HG03280 (cell line): Measurements from ENCODE around the gene MYO1F.

Experiments
- ATAC-seq: cut with Tn5 transposase; IDR thresholded peaks from one replicate; pipeline ENCODE4 v1.9.1; 2021; ENCODE audit warnings: mild to moderate bottlenecking, moderate library complexity; ENCODE audit not compliant: unreplicated experiment

The MYO1F gene

DNA sequence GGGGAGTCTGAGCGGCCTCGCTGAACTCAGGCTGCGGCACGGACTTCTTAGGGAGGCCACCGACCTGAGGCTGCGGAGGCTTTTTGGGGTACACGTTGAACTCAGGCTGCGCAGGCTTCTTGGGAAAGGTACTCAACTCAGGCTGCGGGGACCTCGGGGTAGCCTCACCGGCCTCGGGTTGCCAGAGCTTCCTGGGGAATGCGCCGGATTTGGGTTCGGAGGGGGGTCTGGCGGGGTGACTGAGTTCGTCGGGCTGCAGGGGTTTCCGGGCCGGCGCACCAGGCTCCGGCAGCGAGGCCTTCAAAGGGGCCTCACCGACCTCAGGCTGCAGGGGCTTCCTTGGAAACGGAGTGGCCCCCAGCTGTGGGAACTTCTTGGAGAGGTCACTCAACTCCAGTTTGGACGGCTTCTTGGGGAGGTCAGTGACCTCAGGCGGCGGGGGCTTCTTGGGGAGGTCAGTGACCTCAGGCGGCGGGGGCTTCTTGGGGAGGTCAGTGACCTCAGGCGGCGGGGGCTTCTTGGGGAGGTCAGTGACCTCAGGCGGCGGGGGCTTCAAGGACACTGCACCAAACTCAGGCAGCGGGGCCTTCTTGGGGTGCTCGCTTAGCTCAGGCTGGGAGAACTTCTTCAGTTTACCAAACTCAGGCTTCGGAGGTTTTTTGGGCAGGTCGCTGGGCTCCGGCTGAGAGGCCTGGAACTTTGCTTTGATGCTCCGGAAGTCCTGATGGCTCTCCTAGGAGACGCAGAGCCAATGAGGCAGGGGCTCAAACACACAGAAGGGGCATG lies 78.0 kb downstream of the MYO1F start:
- ATAC-seq, result no peak

DNA sequence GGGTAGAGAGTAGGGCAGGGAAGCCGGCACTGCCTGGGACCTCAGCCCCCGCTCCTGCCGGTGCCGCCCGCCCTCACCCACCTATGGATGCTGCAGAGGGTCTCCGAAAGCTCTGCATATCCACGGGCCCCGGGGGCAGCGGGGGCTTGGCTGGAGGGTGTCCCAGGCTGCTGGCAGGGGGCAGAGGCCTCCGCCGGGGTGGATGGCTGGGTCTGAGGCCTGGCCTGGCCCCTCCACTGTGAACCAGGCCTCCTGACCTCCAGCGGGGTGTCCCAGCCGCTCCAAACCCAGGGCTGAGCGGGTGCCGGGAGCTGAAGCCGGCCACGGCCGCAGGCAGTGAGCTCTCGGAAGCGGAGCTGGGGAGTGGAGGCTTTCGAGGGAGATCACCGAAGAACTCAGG lies 78.9 kb downstream of the MYO1F start:
- ATAC-seq, result no peak

DNA sequence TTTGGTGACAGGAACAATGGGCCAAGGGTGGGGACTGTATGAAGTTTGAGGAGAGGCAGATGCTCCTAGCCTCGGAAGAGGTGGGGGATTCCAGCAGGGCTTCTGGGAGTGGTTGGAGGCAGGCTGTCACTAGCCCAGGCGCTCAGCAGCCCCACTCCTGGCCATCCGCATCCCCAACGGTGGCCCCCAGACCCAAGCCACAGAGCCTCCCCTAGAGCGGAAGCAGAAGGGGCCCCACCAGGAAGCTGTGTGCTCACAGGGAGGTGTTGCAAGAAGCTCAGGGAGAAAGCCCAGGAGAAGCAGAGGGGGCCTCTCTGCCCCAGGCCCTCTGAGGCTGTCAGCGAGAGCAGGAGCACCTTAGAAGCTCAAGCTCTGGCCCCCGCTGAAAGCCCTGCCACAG lies 83.1 kb downstream of the MYO1F start:
- no peak for ATAC-seq

DNA sequence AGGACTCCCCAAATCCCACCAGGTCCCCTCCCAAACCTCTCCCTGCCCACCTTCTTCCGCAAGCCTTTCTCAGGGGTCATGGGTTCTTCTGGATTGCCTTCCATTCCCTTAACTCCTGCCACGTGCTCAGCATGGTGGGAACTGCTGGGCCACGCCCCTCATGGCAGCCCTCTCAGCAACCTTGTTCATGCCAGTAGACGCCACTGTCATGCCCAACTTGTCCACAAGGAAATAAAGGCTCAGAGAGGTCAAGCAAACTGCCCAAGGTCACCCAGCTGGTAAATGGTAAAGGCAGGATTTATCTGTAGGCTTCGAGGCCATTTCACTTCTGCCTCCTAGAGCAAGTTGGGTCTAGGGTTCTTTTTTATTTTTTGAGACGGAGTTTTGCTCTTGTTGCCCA lies 85.7 kb downstream of the MYO1F start:
- ATAC-seq, result no peak

DNA sequence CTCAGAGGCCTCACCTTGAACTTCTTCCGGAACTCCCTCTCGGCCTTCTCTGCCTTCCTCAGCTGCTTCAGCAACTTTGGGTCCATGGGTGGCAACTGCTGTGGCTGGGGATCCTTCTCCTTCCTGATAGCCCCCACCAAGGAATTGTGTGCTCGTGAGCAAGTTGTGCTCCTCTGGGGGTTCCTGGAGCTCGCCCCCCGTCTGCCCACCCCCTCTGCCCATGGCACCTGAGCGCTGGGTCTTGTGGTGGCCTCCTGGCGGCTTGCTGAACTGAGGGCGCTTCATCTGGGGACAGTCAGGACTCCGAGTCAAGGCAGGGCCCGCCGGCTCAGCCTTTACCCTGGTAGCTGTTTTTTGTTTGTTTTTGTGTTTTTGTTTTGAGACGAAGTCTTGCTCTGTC lies 86.4 kb downstream of the MYO1F start:
- no peak for ATAC-seq

DNA sequence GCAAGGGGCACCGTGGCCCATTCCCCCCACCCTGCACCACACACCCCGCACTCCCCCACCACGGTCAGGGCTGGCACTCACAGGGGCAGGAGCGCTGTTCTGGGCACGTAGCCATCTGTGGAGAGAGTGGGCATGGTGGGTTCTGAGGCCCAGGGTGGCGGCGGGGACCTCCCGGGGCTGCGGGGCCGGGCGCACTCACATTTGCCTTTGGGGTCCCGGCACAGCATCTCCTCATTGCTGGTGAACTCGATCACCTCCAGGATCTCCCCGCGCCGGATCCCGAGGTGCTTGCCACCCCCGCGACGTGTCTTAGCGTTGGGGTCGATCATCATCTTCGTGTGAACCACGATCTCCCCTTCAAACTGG lies 86.9 kb downstream of the MYO1F start:
- ATAC-seq, result no peak

DNA sequence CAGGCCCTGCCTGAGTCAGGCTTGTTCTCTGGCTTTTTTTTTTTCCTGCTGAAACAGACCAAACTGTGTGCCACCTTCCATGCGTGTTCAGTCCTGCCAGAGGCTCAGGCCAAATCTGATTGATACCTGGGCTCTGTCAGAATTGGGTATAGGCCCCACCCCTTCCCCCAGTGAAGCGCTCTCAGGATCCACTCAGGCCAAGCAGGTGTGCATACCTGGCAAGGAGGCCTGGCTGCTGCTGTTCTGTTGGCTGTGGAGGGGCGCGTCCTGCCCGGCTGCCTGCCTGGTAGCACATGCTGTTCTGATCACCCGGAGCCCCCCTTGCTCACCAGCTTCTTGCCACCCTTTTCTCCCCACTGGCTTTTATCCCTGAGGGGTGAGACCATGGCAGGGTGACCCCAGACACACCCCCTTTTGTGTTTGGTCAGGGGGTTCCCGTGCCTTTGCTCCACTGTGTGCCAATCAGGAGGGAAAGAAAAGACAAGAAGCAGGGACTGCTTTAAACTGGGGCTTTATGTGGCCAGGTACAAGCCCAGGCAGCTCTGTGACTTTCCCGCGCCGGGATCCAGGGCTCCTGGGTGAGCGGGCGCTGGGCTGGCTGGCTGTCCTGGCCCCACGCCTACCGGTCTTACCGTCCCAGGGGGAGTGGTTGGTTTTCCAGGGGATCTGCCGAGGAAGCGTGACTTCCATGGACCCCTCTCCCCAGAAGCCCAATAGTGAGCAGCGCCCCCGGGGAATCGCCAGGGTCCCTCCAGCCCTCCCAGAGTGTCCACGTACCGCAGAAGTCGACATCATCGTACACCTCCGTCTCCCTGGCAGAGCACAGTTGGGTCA lies 87.5 kb downstream of the MYO1F start:
- no peak for ATAC-seq

DNA sequence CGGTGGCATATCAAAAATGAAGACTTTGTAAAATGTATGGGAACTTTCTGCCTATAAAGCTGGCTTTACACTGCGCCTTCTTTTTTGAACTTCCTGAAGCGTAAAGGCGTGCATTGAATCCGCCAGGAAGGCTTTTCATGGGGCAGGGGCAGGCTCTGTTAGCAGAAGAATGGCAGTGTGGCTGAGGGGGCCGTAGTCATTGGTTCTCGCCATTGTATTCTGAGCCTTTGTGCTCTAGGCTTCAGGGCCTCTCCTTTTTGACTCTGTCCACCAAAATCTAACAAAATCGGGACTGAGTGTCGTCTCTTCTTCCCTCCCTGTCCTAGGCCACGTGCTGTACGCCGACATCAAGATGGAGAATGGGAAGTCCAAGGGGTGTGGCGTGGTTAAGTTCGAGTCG lies 88.9 kb downstream of the MYO1F start:
- ATAC-seq, result no peak

DNA sequence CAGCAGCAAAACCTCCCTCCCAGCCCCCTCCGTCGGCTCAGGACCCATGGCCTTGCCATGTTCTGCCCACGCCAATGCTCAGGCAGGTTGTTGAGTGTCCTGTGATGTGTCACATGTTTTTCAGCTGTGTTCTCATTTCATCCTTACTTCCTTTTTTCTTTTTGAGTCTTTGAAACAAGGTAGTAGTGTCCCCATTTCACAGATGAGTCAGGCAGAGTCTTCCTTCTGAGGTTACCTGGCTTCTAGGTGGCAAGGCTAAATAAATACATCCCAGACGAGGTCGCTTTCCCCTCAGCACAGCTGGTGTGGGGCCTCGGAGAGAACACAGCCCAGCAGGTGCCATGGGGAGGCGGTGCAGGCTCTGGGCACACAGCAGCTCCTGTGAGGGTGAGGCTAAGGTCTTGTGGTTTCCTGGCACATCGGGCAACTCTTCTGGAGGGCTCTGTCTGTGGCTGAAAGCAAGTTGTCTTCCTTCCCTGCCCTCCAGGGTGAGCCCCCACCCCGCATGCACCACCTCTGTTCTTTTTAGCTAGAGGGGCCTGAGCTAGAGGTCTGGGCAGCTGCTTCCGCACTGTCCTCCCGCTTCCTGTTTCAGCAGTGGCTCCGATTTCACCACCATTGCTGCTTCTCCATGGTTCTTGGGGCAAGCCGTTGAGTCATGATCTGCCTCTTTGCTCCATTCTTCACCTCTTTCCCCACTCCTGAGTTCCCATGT lies 89.9 kb downstream of the MYO1F start:
- ATAC-seq, result peak; percentile 44

DNA sequence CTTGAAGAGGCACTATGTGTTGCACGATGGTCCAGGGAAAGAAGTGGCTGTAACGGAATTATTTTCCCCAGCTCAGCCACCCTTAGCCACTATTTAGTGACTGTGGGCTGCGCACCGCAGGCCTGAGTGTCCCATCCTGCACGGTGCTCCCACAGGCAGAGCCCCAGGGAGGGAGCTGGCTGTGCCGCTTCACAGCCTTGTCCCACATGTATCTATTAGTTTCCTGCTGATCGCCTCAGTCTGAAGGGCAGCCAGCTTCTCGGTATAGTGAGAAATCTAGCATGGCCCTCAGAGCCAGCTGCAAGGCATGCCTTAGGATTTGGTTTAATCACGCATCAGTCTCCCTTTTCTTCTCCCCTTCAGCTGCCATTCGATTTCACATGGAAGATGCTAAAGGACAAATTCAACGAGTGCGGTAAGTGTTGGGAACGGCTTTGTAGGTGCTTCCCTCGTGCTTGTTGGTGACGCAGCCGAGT lies 90.5 kb downstream of the MYO1F start:
- no peak for ATAC-seq

DNA sequence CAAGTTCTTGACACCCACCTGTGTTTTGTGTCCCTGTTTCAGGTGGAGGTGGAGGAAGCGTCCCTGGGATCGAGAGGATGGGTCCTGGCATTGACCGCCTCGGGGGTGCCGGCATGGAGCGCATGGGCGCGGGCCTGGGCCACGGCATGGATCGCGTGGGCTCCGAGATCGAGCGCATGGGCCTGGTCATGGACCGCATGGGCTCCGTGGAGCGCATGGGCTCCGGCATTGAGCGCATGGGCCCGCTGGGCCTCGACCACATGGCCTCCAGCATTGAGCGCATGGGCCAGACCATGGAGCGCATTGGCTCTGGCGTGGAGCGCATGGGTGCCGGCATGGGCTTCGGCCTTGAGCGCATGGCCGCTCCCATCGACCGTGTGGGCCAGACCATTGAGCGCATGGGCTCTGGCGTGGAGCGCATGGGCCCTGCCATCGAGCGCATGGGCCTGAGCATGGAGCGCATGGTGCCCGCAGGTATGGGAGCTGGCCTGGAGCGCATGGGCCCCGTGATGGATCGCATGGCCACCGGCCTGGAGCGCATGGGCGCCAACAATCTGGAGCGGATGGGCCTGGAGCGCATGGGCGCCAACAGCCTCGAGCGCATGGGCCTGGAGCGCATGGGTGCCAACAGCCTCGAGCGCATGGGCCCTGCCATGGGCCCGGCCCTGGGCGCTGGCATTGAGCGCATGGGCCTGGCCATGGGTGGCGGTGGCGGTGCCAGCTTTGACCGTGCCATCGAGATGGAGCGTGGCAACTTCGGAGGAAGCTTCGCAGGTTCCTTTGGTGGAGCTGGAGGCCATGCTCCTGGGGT lies 91.5 kb downstream of the MYO1F start:
- ATAC-seq, result no peak

DNA sequence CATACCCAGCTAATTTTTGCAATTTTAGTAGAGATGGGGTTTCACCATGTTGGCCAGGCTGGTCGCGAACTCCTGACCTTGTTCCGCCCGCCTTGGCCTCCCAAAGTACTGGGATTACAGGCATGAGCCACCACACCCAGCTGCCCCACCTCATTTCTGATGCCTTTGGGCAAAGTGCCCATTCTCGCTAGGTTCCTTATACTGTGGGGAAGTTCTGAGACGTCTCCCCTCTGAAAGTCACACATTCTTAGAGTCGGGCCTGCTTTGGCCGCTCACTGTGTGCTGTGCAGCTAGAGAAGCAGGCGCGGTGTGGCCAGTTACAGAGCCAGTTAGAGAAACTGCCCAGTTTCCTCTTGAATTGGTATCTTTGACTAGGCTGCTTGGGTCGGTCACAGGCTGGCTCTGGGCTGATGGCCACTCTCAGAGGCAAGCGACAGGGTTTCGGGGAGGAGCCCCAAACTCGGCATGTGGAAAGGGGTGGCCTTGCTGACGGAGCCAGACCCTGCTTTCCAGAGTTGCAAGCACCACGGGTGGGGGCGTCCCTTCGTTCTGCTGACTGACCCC lies 92.8 kb downstream of the MYO1F start:
- ATAC-seq, result no peak

DNA sequence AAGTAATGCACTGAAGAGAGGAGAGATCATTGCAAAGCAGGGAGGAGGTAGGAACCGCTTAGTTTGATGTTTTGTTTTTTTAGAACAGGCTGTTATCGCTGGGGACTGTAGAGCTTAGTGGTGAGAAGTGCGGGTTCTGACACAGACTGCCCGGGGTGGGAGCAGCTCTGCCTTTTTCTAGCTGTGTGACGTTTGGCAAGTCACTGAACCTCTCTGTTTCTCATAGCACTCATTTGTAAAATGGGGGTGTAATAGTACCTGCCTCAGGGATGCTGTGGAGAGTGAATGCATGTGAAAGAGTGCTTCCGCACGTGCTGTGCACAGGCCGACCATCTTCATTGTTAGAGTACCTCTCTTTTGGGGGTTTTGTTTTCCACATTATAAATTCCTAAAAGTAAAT lies 94.1 kb downstream of the MYO1F start:
- no peak for ATAC-seq

DNA sequence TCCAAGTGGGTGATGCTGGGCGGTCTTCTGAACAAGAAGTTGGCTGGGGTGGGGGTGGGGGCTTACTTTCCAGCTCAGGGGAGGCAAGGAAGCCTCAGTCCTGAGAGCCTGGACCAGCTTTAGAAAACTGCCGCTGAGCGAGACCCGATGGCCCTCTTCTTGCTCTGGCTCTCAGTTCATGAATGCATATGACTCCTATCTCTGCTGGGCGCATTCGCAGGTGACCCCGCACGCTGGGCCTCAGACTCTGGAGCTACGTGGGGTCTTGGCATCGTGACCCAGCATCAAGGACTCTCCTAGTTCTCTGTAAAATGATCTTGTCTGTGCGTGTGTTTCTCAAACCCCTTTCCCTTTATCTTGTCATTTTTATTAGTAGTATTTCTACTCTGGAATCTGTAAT lies 94.5 kb downstream of the MYO1F start:
- no peak for ATAC-seq

DNA sequence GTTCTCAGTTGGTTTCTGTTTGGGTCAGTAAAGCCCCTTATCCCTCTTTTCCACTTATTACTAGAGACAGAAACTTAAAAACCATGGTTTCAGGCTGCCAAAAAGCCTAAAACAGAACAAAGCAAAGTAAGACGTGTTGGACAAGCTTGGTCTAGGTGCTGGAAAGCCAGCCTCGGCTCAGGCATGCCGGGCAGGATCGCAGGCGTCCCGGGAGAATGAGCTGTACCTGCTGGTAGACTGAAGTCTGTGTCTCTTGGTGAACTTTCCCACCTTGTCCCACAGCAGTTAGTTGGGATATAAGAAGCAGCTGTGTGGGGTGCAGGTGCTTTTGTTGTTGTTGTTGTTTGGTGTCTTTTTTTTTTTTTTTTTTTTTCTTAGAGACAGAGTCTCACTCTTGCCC lies 95.6 kb downstream of the MYO1F start:
- ATAC-seq, result no peak

DNA sequence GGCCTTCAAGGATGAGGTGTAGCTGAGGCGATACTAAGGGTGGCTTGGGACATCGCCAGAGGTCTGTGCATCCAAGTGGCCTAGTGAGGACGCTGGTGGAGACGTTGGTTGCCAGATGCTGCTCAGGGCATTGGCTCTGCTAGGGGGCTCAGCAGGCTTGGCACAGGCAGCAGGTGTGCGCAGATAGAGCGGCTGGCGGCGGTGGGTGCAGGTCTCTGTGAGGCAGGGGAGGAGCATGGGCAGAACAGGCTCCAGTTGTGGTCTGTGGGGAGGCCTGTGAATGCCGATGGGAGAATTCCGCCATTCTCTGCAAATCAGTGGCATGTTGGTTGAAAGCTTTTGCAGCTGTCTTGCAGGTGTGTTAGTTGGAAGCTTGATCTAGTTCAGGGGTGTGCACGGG lies 96.0 kb downstream of the MYO1F start:
- no peak for ATAC-seq

DNA sequence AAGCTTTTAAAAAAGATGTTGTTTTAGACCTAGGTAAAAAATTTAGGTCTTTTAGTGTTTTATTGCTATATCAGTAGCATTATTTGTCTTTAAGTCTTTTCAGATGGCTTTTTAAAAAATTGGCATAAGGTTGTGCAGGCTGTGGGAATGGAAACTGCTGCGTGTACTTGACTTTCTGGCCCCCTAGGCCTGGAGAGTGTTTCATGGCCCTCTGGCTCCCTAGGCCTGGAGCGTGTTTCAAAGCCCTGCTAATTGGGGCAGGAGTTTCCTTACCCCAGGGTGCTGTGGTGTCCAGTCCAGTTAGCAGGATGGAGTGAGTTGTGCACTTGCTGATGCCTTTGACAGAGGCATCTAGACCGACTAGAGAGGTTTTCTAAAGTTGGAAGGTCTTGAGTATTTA lies 98.6 kb downstream of the MYO1F start:
- no peak for ATAC-seq

DNA sequence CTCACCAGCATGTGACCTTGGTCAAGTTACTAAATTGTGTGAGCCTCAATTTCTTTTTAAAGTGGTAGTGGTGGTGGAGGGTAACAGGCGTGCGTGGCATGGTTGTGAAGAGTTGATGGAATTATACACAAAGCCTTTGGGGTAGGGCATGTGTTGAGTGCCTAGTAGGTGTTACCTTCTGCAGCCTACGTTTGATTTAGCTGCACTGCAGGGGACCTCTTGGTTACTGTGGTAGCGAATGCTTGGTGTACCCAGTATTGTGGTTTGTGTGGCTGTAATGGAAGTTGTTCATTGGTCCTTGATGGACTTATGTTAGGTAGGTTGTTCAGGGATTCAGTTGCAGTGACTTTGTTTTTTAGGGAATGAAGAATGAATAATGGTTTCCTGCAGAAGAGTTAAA lies 99.4 kb downstream of the MYO1F start:
- no peak for ATAC-seq

DNA sequence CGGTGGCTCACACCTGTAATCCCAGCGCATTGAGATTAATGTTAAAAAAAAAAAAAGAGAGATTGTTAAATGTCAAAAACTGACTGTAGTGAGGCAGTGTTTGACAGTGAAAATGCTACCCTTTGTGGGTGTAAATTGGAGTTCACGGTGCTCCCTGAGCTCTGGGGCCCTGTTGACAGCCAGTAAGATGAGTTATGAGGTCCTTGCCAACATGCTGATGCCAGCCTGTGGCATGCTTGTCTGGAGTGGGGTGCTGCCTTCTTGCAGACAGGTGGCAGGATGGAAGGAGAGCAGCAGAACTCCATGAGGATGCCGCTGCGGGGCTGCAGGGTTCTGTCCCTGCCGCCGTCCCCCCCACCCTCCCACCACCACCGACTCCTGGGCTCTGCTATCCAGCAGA lies 100.7 kb downstream of the MYO1F start:
- ATAC-seq, result no peak

DNA sequence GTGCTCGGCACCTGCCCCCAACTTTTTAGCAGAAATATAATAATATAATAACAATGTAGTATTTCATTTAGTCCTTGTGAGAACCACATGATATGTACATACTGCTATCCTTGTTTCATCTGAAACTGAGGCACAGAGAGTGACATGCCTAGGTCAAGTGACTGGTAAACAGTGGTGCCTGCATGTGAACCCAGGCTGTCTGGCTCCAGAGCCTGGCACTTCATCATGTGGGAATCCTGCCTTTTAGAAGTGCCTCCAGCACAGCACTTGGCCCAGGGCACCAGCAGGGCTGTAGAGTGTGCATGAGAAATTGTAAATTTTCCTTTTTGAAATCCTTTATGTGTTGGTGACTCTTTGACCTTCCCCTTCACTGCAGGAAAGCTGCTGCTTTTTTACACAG lies 102.2 kb downstream of the MYO1F start:
- ATAC-seq, result no peak
